Right hindlimb (tissue), 1 donor: ENCODE measurements around the gene RBSN.

ENCODE experiments used
- DNase-seq: peaks from one replicate; pipeline ENCODE4 v3.0.0-alpha.2; 2018

Gene RBSN

GRCh38 chr3:15056676-15057404 is 42.1 kb downstream of the RBSN start:
- DNase-seq = no peak

GRCh38 chr3:15055019-15055557 is 43.9 kb downstream of the RBSN start:
- no peak for DNase-seq

DNA sequence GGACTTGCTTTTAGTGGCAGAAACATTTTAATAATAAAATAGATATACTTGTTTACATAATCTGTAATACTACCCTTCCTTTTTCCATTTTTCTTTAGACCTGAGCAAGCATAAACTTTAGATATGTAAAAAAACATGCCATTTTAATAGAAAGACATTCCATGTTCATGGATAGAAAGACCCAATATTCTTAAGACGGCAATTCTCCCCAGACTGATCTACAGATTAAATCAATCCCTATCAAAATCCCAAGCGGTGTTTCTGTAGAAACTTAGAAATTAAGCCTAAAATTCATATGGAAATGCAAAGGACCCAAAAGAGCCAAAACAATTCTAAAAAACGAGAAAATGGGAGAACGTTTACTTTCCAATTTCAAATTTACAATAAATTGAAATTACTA is 45.4 kb downstream of the RBSN start:
- DNase-seq = no peak

- DNase-seq = no peak
These were observed 46.4 kb downstream of the RBSN start for GRCh38 chr3:15052335-15053242.

- no peak for DNase-seq
These were observed 47.4 kb downstream of the RBSN start for GRCh38 chr3:15051531-15051930.

DNA sequence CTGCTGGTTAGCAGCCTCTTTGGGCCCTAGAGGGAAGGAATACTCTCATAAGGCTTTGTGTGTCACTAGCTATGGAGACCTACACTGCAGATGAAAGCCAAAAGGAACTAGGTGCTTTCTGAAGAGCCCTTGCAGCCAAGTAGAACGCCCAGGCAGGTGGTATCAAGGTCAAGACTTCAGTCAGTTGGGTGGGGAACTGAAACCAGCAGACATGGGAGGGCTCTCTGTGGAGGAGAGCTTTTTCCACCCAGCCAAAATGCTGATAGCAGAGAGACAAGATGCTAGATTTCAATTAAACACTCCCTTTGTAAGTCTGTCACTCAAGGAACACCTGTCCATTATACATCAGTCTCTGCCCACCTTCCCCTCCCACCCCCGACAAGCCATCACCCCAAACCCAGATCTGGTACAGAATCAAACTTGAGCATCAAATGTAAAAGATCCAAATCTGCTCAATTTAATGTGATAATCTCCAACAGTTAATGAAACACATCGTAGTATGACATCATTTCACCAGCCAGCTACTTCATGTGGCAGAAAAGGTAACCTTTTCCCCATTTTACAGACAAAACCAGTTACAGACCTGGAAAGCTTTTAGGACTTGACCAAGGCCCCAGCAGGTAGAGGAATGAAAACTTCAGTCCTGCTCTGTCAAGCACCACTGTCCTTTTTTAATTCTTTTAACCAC is 48.4 kb downstream of the RBSN start:
- no peak for DNase-seq

- DNase-seq = no peak
These were observed 49.4 kb downstream of the RBSN start for GRCh38 chr3:15049584-15049983.

DNA sequence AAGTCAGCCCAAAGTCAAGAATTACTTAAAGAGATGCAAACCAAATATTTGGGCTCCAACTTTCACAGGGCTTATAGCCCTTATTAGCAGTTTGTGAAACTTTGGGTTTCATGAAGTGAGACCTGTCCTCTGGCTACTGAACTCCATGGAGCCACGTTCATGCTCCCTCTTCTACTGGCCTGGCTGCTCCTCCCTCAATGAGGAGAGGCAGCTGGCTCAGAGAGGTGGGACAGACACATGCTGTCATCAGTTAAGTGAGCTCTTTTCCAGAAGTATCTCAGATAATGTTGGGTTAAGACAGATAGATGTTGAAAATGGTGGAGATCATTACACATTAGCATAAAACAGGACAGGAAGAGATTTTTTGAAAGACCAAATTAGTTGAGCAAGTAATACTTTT is 53.3 kb downstream of the RBSN start:
- DNase-seq = no peak

- no peak for DNase-seq
These were observed 54.6 kb downstream of the RBSN start for GRCh38 chr3:15044326-15044725.

GRCh38 chr3:15043408-15044171 is 55.4 kb downstream of the RBSN start:
- DNase-seq = no peak

GRCh38 chr3:15042936-15043335 is 56.0 kb downstream of the RBSN start:
- no peak for DNase-seq

DNA sequence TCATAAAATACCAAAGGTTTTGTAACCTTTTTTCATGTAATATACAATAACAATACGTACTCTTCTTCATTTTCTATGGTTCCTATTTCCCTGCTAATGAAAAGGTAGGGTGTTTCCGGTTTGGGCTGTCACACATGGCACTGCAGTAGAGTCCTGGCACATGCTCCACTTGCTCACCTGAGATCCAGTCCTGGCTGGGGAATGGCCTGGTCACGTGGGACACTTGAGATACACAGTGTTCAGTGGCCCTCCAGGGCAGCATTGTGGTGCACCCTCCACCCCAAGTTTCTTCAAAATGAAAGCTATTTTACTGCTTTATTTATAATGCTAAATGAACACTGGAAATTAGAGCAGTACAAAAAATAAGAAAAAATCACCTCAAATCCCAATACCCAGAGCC is 57.0 kb downstream of the RBSN start:
- DNase-seq = no peak

DNA sequence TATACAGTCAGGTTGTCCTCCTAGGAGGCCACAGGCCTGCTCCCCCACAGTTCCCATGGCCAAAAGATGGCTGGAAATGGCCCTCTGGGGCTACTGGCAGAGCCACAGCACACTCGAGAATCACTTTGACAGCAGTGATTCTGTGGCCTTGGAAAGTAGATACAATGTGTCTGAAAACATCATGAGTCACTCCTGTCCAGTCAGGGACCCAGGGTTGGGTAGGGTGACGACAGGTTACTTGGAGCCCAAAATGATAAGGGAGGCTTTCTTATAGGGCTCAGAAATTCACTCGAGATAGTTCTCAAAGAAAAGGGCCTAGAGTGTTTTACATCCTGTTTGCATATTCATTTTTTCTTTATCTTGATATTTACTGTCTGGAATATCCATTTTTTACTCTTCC is 58.1 kb downstream of the RBSN start:
- no peak for DNase-seq

- no peak for DNase-seq
These were observed 60.6 kb downstream of the RBSN start for GRCh38 chr3:15038306-15038705.

GRCh38 chr3:15033103-15033502 is 65.8 kb downstream of the RBSN start:
- DNase-seq = no peak

DNA sequence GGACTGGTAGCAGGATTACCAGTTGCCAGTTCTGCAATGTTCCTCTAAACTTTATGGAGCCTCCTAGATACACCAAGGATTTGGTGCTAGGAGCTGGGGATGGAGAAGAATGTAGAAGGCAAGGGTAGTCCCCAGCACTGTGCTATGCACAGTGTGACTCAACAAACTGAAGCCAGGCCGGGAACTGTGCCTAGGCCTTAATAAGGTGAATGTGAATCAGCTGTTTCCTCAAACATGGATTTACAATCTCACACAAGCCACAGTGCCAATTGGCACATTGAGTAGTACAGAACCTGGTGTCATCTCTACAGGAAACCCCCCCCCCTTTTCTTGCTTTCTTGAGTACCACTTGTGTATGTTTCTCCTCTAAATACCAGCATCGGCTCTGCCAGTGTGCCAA is 66.3 kb downstream of the RBSN start:
- no peak for DNase-seq

DNA sequence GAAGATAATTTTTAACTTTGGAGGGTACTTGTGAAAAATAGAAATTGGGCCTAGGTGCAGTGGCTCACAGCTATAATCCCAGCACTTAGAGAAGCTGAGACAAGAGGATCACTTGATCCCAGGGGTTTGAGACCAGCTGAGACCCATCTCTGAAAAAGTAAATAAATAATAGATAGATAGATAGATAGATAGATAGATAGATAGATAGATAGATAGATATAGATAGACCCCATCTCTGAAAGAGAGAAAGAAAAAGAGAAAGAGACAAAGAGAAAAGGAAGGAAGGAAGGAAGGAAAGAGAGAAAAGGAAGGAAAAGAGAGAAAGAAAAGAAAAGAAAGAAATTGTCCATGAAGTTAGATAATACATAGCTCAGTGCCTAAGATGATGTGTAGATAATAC is 69.3 kb downstream of the RBSN start:
- DNase-seq = no peak

GRCh38 chr3:15023719-15024118 is 75.2 kb downstream of the RBSN start:
- no peak for DNase-seq

DNA sequence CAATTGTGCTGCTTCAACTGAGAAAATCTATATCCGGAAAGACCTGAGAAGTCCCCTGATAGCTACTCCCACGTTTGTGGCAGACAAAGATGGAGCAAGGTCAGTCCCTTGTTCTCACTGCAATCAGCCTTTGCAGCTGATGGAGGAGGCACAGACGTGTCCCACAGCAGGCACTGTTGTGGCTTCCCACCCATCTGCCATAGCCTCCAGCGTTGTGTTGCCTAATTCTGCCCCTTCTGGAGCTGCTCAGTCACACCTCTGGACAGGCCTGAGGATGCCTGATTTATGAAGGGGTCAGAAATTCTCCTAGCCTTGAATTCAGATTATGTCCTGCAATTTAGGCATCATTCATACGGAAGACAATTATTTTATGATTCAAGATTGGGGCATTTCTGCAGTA is 75.7 kb downstream of the RBSN start:
- no peak for DNase-seq
